HEK293 (cell line): ENCODE measurements around the gene KRTCAP2.

Experiments
- CTCF ChIA-PET: fragments of 350-600 bp; formaldehyde crosslinking; extraction: SDS; loops from one replicate; lab custom pipeline; 2021; ENCODE audit warnings: antibody characterized with exemption; lab: Yijun Ruan, JAX
- POLR2A ChIA-PET: fragments of 300-600 bp; formaldehyde crosslinking; extraction: SDS; loops from one replicate; lab custom pipeline; 2020; ENCODE audit warnings: antibody characterized with exemption, inconsistent platforms; lab: Yijun Ruan, JAX
- H3K27ac ChIP-seq: fragments of 200-500 bp; sonication (Bioruptor generic); 2 replicates; pipeline ENCODE4 v1.5.1; 2014; ENCODE audit warnings: low read depth, low read length, control low read depth, inconsistent platforms; ENCODE audit errors: extremely low read depth
- H3K36me3 ChIP-seq, 2 experiments: fragments of 200-500 bp in 1 of 2; sonication (Bioruptor generic) in 1 of 2; 1 replicate in 1 of 2; 2 replicates in 1 of 2; pipeline ENCODE4 v1.5.1; 2014 to 2017; ENCODE audit warnings: inconsistent platforms in 2 of 2, low read length in 2 of 2; ENCODE audit not compliant: control insufficient read depth in 2 of 2, insufficient read depth in 1 of 2
- H3K4me1 ChIP-seq: fragments of 200-500 bp; sonication (Bioruptor generic); 2 replicates; pipeline ENCODE4 v1.5.1; 2014; ENCODE audit warnings: mild to moderate bottlenecking, low read length, inconsistent platforms; ENCODE audit not compliant: control insufficient read depth, insufficient read depth
- H3K4me3 ChIP-seq: 2 replicates; pipeline ENCODE4 v1.5.1; 2011; ENCODE audit warnings: low read depth, mild to moderate bottlenecking, control low read depth, low read length, moderate library complexity
- H3K9me3 ChIP-seq: fragments of 200-500 bp; sonication (Bioruptor generic); 2 replicates; pipeline ENCODE4 v1.5.1; 2014; ENCODE audit warnings: low read depth, low read length, inconsistent platforms; ENCODE audit not compliant: control insufficient read depth, insufficient read depth
- BCL6B ChIP-seq: fragments of 450-650 bp; formaldehyde crosslinking; IDR thresholded peaks from 2 replicates; pipeline ENCODE4 v1.5.1; 2017; ENCODE audit warnings: missing biosample characterization, missing genetic modification characterization
- PATZ1 ChIP-seq: fragments of 450-650 bp; formaldehyde crosslinking; IDR thresholded peaks from 2 replicates; pipeline ENCODE4 v1.5.1; 2016; ENCODE audit warnings: missing biosample characterization, missing genetic modification characterization
- PRDM1 ChIP-seq: fragments of 450-650 bp; formaldehyde crosslinking; IDR thresholded peaks from 2 replicates; pipeline ENCODE4; 2016; ENCODE audit warnings: missing biosample characterization, missing genetic modification characterization
- RBAK ChIP-seq: fragments of 450-650 bp; formaldehyde crosslinking; IDR thresholded peaks from 2 replicates; pipeline ENCODE4 v1.5.1; 2016; ENCODE audit warnings: missing biosample characterization, missing genetic modification characterization
- REPIN1 ChIP-seq: fragments of 450-650 bp; formaldehyde crosslinking; IDR thresholded peaks from 2 replicates; pipeline ENCODE4 v1.5.1; 2017; ENCODE audit warnings: missing biosample characterization, missing genetic modification characterization, low read depth
- REST ChIP-seq: fragments of 450-650 bp; formaldehyde crosslinking; IDR thresholded peaks from 2 replicates; pipeline ENCODE4 v1.5.1; 2016; ENCODE audit warnings: missing biosample characterization, missing genetic modification characterization
- SCRT1 ChIP-seq: fragments of 450-650 bp; formaldehyde crosslinking; IDR thresholded peaks from 2 replicates; pipeline ENCODE4 v1.5.1; 2016; ENCODE audit warnings: missing biosample characterization, missing genetic modification characterization, borderline replicate concordance
- SP3 ChIP-seq: fragments of 450-650 bp; formaldehyde crosslinking; IDR thresholded peaks from 2 replicates; pipeline ENCODE4 v1.5.1; 2016; ENCODE audit warnings: missing biosample characterization, missing genetic modification characterization
- ZBTB11 ChIP-seq: fragments of 450-650 bp; formaldehyde crosslinking; conservative IDR thresholded peaks from 2 replicates; pipeline ENCODE4 v1.5.1; 2016; ENCODE audit warnings: low read depth, missing biosample characterization, missing genetic modification characterization
- ZNF112 ChIP-seq: fragments of 450-650 bp; formaldehyde crosslinking; IDR thresholded peaks from 2 replicates; pipeline ENCODE4 v1.5.0; 2017; ENCODE audit warnings: missing biosample characterization, missing genetic modification characterization
- ZNF214 ChIP-seq: fragments of 450-650 bp; formaldehyde crosslinking; IDR thresholded peaks from 2 replicates; pipeline ENCODE4 v1.5.1; 2017; ENCODE audit warnings: missing biosample characterization, mild to moderate bottlenecking, missing genetic modification characterization, borderline replicate concordance
- ZNF248 ChIP-seq: fragments of 450-650 bp; formaldehyde crosslinking; IDR thresholded peaks from 2 replicates; pipeline ENCODE4 v1.5.1; 2017; ENCODE audit warnings: missing biosample characterization, missing genetic modification characterization
- ZNF311 ChIP-seq: fragments of 450-650 bp; formaldehyde crosslinking; IDR thresholded peaks from 2 replicates; pipeline ENCODE4 v1.5.1; 2017; ENCODE audit warnings: missing biosample characterization, missing genetic modification characterization, borderline replicate concordance
- ZNF621 ChIP-seq: fragments of 450-650 bp; formaldehyde crosslinking; IDR thresholded peaks from 2 replicates; pipeline ENCODE4 v1.5.1; 2017; ENCODE audit warnings: missing biosample characterization, missing genetic modification characterization
- ZNF776 ChIP-seq: fragments of 450-650 bp; formaldehyde crosslinking; IDR thresholded peaks from 2 replicates; pipeline ENCODE4 v1.5.0; 2017; ENCODE audit warnings: missing biosample characterization, missing genetic modification characterization, borderline replicate concordance
- ZNF785 ChIP-seq: fragments of 450-650 bp; formaldehyde crosslinking; IDR thresholded peaks from 2 replicates; pipeline ENCODE4 v1.5.1; 2016; ENCODE audit warnings: missing biosample characterization, missing genetic modification characterization
- ZSCAN30 ChIP-seq: fragments of 450-650 bp; IDR thresholded peaks from 2 replicates; pipeline ENCODE4 v1.5.1; 2018; ENCODE audit warnings: missing biosample characterization, mild to moderate bottlenecking, missing genetic modification characterization, moderate library complexity
- TF ChIP-seq, protein P1 (sequence below): fragments of 450-650 bp; formaldehyde crosslinking; IDR thresholded peaks from 2 replicates; pipeline ENCODE4 v1.5.1; 2016; ENCODE audit warnings: missing biosample characterization, missing genetic modification characterization
- TF ChIP-seq, protein P2 (sequence below): fragments of 450-650 bp; formaldehyde crosslinking; IDR thresholded peaks from 2 replicates; pipeline ENCODE4 v1.5.1; 2016; ENCODE audit warnings: missing biosample characterization, missing genetic modification characterization, low read depth

KRTCAP2 gene

GRCh38 chr1:155140630-155140953 is 32.5 kb downstream of the KRTCAP2 start (continued):
- TF ChIP-seq REST (tag by site-specific recombination): no peak
- no peak for TF ChIP-seq ZNF112
- TF ChIP-seq, protein P1, sequence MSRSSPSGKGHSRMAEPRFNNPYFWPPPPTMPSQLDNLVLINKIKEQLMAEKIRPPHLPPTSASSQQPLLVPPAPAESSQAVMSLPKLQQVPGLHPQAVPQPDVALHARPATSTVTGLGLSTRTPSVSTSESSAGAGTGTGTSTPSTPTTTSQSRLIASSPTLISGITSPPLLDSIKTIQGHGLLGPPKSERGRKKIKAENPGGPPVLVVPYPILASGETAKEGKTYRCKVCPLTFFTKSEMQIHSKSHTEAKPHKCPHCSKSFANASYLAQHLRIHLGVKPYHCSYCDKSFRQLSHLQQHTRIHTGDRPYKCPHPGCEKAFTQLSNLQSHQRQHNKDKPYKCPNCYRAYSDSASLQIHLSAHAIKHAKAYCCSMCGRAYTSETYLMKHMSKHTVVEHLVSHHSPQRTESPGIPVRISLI (tag by site-specific recombination): 0 out of 2 replicates have a peak, but pooled peaks have one; percentile 60

DNA sequence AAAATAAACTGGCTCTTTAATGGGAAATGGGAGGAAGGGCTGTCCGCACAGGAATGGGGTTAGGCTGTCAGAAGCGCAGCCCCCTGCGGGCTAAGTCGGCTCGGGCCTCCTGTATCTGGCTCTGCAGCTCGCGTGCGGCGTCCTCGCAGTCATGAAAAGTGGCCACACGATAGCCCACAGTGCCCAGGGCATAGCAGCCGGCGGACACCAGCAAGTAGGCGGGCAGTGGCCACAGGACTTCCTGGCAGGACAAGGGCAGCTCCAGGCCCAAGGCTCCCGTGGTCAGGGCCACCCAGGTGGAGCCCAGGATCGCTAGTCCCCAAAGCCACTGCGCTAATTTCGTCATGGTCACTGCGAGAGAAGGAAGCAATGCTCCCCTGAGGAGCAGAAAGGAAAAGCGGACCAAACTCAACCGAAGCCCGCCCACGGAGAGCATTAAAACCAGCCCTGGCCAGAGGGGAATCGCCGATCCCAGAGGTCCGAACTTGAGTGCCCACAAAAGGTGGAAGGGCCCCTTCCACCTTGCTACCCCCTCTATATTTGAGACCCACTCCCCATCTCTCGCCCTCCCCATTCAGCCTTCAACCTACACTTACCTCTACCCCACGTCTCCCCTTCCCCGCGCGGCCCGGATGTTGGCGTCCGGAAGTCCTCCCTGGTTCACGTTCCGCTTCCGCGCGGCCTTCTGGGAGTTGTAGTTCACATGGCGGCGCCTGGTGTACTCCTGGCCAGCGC is 33.0 kb downstream of the KRTCAP2 start, which contains the start of gene DPM3:
Gene DPM3 (minus strand): TSS at position 637 of the 735 bp plus-strand sequence. CDS start 291 bp downstream, at position 346.
- H3K27ac ChIP-seq: peak within 1 kb of the TSS; percentile 60
- H3K4me1 ChIP-seq: no peaks in the 10 kb centered on the region
- peaks cover 0 to 19% of the 10 kb centered on the region in 2 experiments; a peak in 2 of 3 replicates for H3K36me3 ChIP-seq
- H3K9me3 ChIP-seq: no peaks in the 10 kb centered on the region
- ChIA-PET POLR2A (interaction anchor here (1.0 to 1.5 kb wide), 4 partner anchors 12 to 55 kb away, joined by 3 to 5 read pairs (median 4); no protein-coding TSS in a partner anchor), CTCF (interaction anchor here (1.0 to 1.1 kb wide), 3 partner anchors 31 to 54 kb away, joined by 3 read pairs; partner anchors contain the start of gene KRTCAP2)
- H3K4me3 ChIP-seq: peak within 1 kb of the TSS; percentile 79
- no peak; the same call in 1 of the 2 replicates for TF ChIP-seq ZNF785
- TF ChIP-seq SCRT1 (tag by site-specific recombination): no peak
- TF ChIP-seq PATZ1 (tag by site-specific recombination): peak; percentile 94
- TF ChIP-seq BCL6B (tag by site-specific recombination): no peak
- no peak for TF ChIP-seq ZNF621 (tag by site-specific recombination)
- TF ChIP-seq ZNF214 (tag by site-specific recombination): no peak
- TF ChIP-seq RBAK (tag by site-specific recombination): no peak
- TF ChIP-seq SP3: peak; percentile 76
- no peak for TF ChIP-seq REPIN1 (tag by site-specific recombination)
- peak; percentile 53; the same call in 1 of the 2 replicates for TF ChIP-seq ZSCAN30 (tag by site-specific recombination)
- TF ChIP-seq, protein P2, sequence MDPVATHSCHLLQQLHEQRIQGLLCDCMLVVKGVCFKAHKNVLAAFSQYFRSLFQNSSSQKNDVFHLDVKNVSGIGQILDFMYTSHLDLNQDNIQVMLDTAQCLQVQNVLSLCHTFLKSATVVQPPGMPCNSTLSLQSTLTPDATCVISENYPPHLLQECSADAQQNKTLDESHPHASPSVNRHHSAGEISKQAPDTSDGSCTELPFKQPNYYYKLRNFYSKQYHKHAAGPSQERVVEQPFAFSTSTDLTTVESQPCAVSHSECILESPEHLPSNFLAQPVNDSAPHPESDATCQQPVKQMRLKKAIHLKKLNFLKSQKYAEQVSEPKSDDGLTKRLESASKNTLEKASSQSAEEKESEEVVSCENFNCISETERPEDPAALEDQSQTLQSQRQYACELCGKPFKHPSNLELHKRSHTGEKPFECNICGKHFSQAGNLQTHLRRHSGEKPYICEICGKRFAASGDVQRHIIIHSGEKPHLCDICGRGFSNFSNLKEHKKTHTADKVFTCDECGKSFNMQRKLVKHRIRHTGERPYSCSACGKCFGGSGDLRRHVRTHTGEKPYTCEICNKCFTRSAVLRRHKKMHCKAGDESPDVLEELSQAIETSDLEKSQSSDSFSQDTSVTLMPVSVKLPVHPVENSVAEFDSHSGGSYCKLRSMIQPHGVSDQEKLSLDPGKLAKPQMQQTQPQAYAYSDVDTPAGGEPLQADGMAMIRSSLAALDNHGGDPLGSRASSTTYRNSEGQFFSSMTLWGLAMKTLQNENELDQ: no peak
- peak; percentile 99 for TF ChIP-seq ZBTB11 (tag by site-specific recombination)
- TF ChIP-seq ZNF248 (tag by site-specific recombination): no peak
- no peak for TF ChIP-seq ZNF311 (tag by site-specific recombination)
- no peak for TF ChIP-seq PRDM1
- TF ChIP-seq ZNF776 (tag by site-specific recombination): no peak
